Measurements from ENCODE around the gene SIX1. TPM values are rescaled to one million over a fixed set of nuclear protein-coding genes. Genes with fewer than 3 reads are reported as not detected.

The SIX1 gene
- total RNA-seq, 1 donor from 2014 or later, result 1.1 TPM

DNA sequence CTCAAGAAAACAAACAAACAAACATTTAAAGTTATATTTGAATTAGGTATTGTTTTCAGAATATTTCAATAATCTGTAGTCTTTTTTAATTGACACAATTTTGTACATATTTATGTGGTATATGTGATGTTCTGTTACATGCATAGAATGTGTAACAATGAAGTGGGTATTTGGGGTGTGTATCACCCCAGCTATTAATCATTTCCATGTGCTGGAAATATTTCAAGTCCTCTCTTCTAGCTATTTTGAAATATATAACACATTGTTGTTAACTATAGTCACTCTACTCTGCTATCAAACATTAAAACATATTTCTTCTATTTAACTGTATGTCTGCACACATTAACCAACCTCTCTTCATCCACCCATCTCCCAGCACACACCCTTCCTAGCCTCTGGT lies 32.0 kb upstream of the SIX1 start:
- DNase-seq (ENCODE audit: low spot score in 2 of 2), result no peak
- Histone ChIP-seq H3K4me3 (no peak overlapping the region), H3K9me3 (no peaks in the 10 kb centered on the region), H3K27me3 (no peaks in the 10 kb centered on the region), H3K27ac (no peak overlapping the region), H3K36me3 (no peaks in the 10 kb centered on the region), H3K4me1 (no peaks in the 10 kb centered on the region)
- intact Hi-C loops (cut with DNase I), result no loop called here
- TF ChIP-seq, protein P1, sequence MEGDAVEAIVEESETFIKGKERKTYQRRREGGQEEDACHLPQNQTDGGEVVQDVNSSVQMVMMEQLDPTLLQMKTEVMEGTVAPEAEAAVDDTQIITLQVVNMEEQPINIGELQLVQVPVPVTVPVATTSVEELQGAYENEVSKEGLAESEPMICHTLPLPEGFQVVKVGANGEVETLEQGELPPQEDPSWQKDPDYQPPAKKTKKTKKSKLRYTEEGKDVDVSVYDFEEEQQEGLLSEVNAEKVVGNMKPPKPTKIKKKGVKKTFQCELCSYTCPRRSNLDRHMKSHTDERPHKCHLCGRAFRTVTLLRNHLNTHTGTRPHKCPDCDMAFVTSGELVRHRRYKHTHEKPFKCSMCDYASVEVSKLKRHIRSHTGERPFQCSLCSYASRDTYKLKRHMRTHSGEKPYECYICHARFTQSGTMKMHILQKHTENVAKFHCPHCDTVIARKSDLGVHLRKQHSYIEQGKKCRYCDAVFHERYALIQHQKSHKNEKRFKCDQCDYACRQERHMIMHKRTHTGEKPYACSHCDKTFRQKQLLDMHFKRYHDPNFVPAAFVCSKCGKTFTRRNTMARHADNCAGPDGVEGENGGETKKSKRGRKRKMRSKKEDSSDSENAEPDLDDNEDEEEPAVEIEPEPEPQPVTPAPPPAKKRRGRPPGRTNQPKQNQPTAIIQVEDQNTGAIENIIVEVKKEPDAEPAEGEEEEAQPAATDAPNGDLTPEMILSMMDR (IDR thresholded peaks at IDR 0.05), result no peak

DNA sequence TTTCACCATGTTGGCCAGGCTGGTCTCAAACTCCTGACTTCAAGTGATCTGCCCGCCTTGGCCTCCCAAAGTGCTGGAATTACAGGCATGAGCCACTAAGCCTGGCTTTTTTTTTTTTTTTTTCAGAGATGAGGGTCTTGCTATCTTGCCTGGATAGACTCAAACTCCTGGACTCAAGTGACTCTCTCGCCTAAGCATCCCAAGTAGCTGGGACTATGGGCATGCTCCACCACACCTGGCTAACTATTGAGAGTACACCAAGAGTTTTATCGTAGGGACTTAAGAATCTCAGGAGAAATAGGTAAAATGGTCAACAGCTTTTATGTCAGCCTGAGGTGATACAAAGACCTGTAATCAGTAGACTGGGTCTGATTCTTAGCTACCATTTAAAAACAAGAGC lies 31.2 kb upstream of the SIX1 start:
- H3K36me3 ChIP-seq, result no peaks in the 10 kb centered on the region
- DNase-seq (ENCODE audit: low spot score in 2 of 2), result no peak
- no peaks in the 10 kb centered on the region for H3K9me3 ChIP-seq
- H3K27ac ChIP-seq, result no peak overlapping the region
- H3K4me3 ChIP-seq, result no peak overlapping the region
- H3K4me1 ChIP-seq, result no peaks in the 10 kb centered on the region
- intact Hi-C loops (cut with DNase I), result no loop called here
- H3K27me3 ChIP-seq, result no peaks in the 10 kb centered on the region
- TF ChIP-seq, protein P1 (IDR thresholded peaks at IDR 0.05), result no peak

DNA sequence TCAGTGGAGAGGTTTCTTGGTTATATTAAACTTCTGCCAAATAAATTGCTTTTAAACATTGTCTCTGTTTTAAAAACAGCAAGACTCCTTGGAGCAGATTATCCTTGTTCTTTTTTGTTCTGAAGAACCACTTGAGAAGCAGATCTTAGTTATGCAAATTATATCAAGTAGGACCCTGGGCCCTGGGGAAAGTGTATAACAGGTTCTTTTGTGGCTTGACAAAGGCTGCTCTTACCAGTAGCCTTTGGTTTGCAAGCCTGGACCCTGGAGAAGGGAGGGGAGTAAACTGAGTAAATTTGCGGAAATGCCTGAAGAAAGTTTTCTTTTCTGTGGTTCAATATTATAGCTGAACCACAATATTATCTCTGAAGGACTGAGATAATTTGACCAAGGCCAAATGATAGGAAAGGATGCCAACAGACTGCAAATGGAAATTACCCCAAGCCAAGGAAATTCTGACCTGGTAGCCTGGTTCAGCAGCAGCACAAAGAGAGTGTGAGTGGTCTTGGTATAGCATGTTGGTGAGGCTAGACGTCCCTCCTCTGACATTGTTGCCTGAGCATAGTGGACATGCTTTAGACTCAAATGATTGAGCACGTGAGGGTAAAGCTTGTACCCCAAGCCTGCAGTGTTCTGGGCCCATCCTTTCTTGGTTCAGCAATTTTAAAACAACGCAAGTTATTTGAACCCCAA lies 30.4 kb upstream of the SIX1 start:
- intact Hi-C loops (cut with DNase I), result no loop called here

DNA sequence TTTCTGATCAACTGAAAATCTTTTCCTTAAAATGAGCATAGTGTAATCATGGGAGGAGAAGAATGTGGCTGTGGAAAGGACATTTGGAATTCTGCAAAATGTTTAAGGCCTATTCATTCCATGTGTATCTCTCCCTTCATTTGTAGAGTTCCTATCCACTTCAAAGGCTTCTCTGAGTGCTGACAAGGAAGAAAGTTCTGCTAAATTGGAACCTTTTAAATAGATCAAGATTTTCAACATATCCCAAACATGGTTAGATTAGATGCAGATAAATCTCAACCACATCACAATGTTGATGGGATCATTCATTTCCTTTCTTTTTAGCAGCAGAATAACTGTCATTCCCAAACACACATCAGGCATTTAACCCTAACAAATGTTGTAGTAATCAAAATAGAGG lies 28.4 kb upstream of the SIX1 start:
- H3K36me3 ChIP-seq, result no peaks in the 10 kb centered on the region
- H3K27ac ChIP-seq, result no peak overlapping the region
- H3K4me1 ChIP-seq, result no peaks in the 10 kb centered on the region
- H3K27me3 ChIP-seq, result no peaks in the 10 kb centered on the region
- no peaks in the 10 kb centered on the region for H3K9me3 ChIP-seq
- no peak overlapping the region for H3K4me3 ChIP-seq
- DNase-seq (ENCODE audit: low spot score in 2 of 2), result no peak
- TF ChIP-seq, protein P1 (IDR thresholded peaks at IDR 0.05), result no peak
- intact Hi-C loops (cut with DNase I), result no loop called here

More for the DNA sequence above, 30.4 kb upstream of the SIX1 start:
- Histone ChIP-seq H3K27me3 (no peaks in the 10 kb centered on the region), H3K27ac (no peak overlapping the region), H3K36me3 (no peaks in the 10 kb centered on the region), H3K9me3 (no peaks in the 10 kb centered on the region), H3K4me3 (no peak overlapping the region), H3K4me1 (no peaks in the 10 kb centered on the region)
- TF ChIP-seq, protein P1 (IDR thresholded peaks at IDR 0.05), result no peak
- DNase-seq (ENCODE audit: low spot score in 2 of 2), result no peak

DNA sequence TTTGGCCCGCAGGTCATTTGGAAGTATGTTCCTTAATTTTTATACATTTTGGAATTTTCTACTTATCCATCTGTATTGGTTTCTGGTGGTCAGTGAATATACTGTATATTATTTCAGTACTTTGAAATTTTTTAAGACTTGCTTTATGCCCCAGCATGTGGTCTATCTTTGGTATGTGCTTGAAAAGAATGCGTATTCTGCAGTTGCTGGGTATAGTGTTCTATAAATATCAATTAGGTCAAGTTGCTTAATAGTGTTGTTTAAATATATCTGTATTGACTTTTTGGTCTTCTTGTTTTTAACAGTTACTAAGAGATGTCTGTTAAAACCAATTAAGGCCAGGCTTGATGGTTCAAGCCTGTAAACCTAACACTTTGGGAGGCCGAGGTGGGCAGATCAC lies 21.7 kb upstream of the SIX1 start:
- Histone ChIP-seq H3K27me3 (no peaks in the 10 kb centered on the region), H3K36me3 (no peaks in the 10 kb centered on the region), H3K9me3 (no peaks in the 10 kb centered on the region), H3K4me3 (no peak overlapping the region), H3K4me1 (no peaks in the 10 kb centered on the region), H3K27ac (no peak overlapping the region)
- TF ChIP-seq, protein P1 (IDR thresholded peaks at IDR 0.05), result no peak
- no peak for DNase-seq (ENCODE audit: low spot score in 2 of 2)
- intact Hi-C loops (cut with DNase I), result no loop called here

Measured in ascending aorta (tissue), 2 donors.